Neutrophil (primary cell): Measurements from ENCODE around the gene KRIT1.
A peak's percentile ranks its signal among the peaks of the same experiment; 100 is the strongest.
"Not testable (repeated sequence)": the region's sequence is repeated elsewhere in the genome, so short reads cannot be mapped to it uniquely, and the experiment has no call there.

Experiments used
- H3K27ac ChIP-seq: fragments of 200-600 bp; sonication (generic); 2 replicates; pipeline ENCODE4 v1.5.1; 2016; ENCODE audit warnings: mild to moderate bottlenecking, moderate library complexity
- H3K27me3 ChIP-seq: fragments of 200-600 bp; sonication (generic); 2 replicates; pipeline ENCODE4 v1.6.0; 2016; ENCODE audit warnings: mild to moderate bottlenecking
- H3K36me3 ChIP-seq: fragments of 200-600 bp; sonication (generic); 2 replicates; pipeline ENCODE4 v1.5.1; 2017
- H3K4me1 ChIP-seq, 2 experiments: fragments of 200-600 bp in 1 of 2; sonication (generic) in 1 of 2; 1 replicate in 1 of 2; 2 replicates in 1 of 2; pipeline versions ENCODE4 v1.5.1 to v1.6.1; 2013 to 2016; ENCODE audit warnings: low read depth in 1 of 2, low read length in 1 of 2, mild to moderate bottlenecking in 1 of 2, moderate library complexity in 1 of 2; ENCODE audit not compliant: control insufficient read depth in 1 of 2, insufficient read depth in 1 of 2
- H3K4me3 ChIP-seq, 2 experiments: fragments of 200-600 bp in 1 of 2; sonication (generic) in 1 of 2; 1 replicate in 1 of 2; 2 replicates in 1 of 2; pipeline ENCODE4 v1.5.1; 2013 to 2016; ENCODE audit warnings: low read depth in 1 of 2, low read length in 1 of 2, mild to moderate bottlenecking in 1 of 2, moderate library complexity in 1 of 2
- H3K9me3 ChIP-seq: fragments of 200-600 bp; sonication (generic); 2 replicates; pipeline ENCODE4 v1.5.1; 2016
- CTCF ChIP-seq: fragments of 200-600 bp; sonication (generic); IDR thresholded peaks from 2 replicates; pipeline ENCODE4 v1.5.1; 2016; ENCODE audit warnings: antibody characterized with exemption

The KRIT1 gene

DNA sequence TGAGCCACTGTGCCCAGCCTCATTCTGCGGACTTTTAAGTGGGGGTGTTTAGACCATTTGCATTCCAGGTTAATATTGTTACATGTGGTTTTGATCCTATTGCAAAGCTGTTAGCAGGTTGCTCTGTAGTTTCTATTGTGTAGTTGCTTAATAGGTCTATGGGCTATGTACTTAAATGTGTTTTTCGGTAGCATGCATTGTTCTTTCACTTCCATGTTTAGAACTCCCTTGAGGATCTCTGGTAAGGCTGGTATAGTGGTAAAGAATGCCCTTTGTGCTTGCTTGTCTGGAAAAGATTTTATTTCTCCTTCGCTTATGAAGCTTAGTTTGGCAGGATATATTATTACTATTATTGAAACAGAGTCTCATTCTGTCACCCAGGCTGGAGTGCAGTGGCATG is 53.4 kb downstream of the KRIT1 start:
- no peaks in the 10 kb centered on the region for H3K9me3 ChIP-seq
- no peak overlapping the region for H3K27ac ChIP-seq
- no peak overlapping the region for H3K4me3 ChIP-seq
- H3K4me1 ChIP-seq, result no peaks in the 10 kb centered on the region
- TF ChIP-seq CTCF, result no peak
- no peaks in the 10 kb centered on the region for H3K27me3 ChIP-seq
- H3K36me3 ChIP-seq, result peaks cover 6% of the 10 kb centered on the region

GRCh38 chr7:92189246-92189645 is 56.5 kb downstream of the KRIT1 start:
- not testable (repeated sequence) for H3K27ac ChIP-seq, H3K36me3 ChIP-seq, H3K4me1 ChIP-seq, H3K9me3 ChIP-seq, H3K4me3 ChIP-seq, H3K27me3 ChIP-seq

DNA sequence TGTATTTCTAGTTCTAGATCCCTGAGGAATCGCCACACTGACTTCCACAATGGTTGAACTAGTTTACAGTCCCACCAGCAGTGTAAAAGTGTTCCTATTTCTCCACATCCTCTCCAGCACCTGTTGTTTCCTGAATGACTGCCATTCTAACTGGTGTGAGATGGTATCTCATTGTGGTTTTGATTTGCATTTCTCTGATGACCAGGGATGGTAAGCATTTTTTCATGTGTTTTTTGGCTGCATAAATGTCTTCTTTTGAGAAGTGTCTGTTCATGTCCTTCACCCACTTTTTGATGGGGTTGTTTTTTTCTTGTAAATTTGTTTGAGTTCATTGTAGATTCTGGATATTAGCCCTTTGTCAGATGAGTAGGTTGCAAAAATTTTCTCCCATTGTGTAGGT is 61.4 kb downstream of the KRIT1 start:
- peaks cover 28% of the 10 kb centered on the region for H3K27me3 ChIP-seq
- not testable (repeated sequence) for H3K4me1 ChIP-seq, H3K27ac ChIP-seq, H3K4me3 ChIP-seq, H3K9me3 ChIP-seq, H3K36me3 ChIP-seq

DNA sequence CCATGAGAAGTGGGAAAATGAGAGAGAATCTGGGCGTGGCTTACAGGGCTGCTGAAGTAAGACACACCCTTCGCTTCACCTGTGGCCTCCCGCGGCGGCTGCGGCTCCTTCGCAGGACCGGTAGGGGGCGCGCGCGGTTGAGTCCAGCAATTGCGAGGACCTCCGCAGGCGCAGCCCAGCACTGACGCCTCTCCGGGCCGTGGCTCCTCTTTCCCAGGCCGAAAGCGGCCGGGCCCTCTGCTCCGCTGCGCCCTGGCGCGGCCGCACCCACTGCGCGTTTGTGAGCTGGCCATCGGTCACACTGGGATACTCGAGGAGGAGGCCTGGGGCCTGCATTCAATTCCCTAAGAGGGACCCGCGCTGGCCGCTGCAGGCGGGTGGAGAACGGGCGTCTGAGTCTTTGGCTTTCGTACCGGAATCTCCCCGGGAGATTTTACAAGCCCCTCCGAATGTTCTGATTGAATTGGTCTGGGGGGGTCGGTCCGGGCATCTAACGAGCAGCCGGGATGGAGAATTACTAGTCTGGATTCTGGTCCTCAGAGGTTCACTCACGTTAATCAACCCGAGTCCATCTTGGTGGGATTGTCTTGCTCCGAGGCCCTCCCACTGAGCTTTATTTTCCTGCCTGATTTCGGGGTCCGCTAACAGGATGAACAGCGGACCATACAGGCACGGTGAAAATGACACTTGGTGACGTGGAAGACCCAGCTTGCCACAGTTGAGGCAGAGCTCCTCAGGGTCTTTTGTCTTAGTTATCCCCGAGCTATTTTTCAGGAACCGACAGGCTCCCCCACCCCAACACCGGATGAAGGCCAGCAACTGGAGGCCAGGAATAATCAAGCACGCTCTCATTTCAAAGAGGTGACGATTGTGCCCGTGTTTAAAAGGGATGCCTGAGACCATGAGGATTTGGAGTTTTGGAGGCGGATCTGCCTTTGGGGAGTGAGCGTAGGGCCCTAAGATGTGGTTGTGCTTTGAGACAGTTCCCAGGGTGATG is 66.5 kb downstream of the KRIT1 start, which contains the start of gene LRRD1:
LRRD1 (minus strand) TSS at position 215 of the 997 bp plus-strand sequence. CDS start 13,940 bp downstream, outside the sequence.
- Histone ChIP-seq H3K4me1 (peaks cover 9 to 11% of the 10 kb centered on the region in 2 experiments), H3K27me3 (peaks cover 67% of the 10 kb centered on the region), H3K4me3 (peak within 1 kb of the TSS; percentile 52 to 58), H3K27ac (no peak within 1 kb of the TSS), H3K9me3 (no peaks in the 10 kb centered on the region), H3K36me3 (no peaks in the 10 kb centered on the region)
- peak; percentile 92 for TF ChIP-seq CTCF

DNA sequence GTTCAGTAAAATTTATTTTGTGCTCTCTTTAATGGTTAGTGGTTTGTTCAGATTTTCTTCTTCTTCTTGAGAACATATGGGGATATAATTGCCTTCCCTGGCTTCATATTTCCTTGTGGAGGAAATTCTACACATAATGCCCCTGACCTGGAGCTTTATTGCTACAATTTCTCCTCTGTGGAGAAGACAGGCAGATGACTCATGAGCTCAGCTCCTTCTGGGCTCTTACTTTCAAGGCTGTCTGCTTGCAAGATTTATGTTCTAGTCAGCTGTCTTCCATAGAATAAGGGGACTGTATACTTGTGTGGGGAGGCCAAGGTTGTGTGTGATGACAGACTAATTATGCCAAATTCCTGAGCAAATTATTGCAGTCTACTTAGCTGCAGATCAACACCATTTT is 68.4 kb downstream of the KRIT1 start:
- no peak for TF ChIP-seq CTCF
- H3K4me1 ChIP-seq, result peaks cover 9 to 11% of the 10 kb centered on the region in 2 experiments
- H3K36me3 ChIP-seq, result no peaks in the 10 kb centered on the region
- no peaks in the 10 kb centered on the region for H3K9me3 ChIP-seq
- peaks cover 67% of the 10 kb centered on the region for H3K27me3 ChIP-seq
- H3K4me3 ChIP-seq, result no peak overlapping the region
- no peak overlapping the region for H3K27ac ChIP-seq

- not testable (repeated sequence) for H3K27ac ChIP-seq, H3K4me1 ChIP-seq, H3K4me3 ChIP-seq, H3K9me3 ChIP-seq, H3K36me3 ChIP-seq, H3K27me3 ChIP-seq
Observed at GRCh38 chr7:92169529-92169928, 76.2 kb downstream of the KRIT1 start.

DNA sequence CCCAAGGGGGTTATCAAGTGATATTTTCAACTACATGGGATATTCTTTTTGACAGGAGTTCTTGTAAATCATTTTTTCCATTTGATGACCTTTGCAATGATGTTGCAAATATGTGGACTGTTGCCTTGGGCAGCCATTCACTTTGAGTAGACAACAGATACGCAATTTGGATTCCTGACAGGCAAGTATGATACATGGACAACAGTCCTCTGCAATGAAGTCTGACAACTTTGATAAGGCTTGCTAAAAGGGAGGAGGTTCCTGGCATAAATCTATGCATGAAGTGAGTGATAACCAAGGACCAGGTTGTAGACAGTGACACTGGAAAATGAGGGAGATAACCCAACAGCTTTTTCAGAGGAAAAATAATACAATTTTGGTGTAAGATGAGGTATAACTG is 84.4 kb downstream of the KRIT1 start:
- no peak for TF ChIP-seq CTCF
- Histone ChIP-seq H3K4me1 (no peaks in the 10 kb centered on the region), H3K27me3 (peaks cover 15% of the 10 kb centered on the region), H3K36me3 (no peaks in the 10 kb centered on the region), H3K4me3 (no peak overlapping the region), H3K27ac (no peak overlapping the region), H3K9me3 (no peaks in the 10 kb centered on the region)
